Hepatocyte (in vitro differentiated cells): Measurements from ENCODE around the gene CD300H. TPM values are rescaled to one million over a fixed set of nuclear protein-coding genes. Genes with fewer than 3 reads are reported as not detected.

Source experiments
- DNase-seq: peaks from one replicate; pipeline ENCODE4 v3.0.0-alpha.2; 2016; ENCODE audit warnings: low spot score
- H2AFZ ChIP-seq: fragments of 200-600 bp; sonication (generic); 2 replicates; pipeline ENCODE4 v1.6.0; 2016; ENCODE audit warnings: antibody characterized with exemption, mild to moderate bottlenecking
- H3K27ac ChIP-seq: fragments of 200-600 bp; sonication (generic); 2 replicates; pipeline ENCODE4 v1.5.1; 2016; ENCODE audit warnings: mild to moderate bottlenecking
- H3K27me3 ChIP-seq: fragments of 200-600 bp; sonication (generic); 2 replicates; pipeline ENCODE4 v1.6.1; 2016
- H3K36me3 ChIP-seq: fragments of 200-600 bp; sonication (generic); replicated peaks from 2 replicates; pipeline ENCODE4 v1.5.1; 2016; ENCODE audit warnings: low read depth; ENCODE audit not compliant: insufficient read depth
- H3K4me1 ChIP-seq: fragments of 200-600 bp; sonication (generic); 2 replicates; pipeline ENCODE4 v1.5.1; 2016; ENCODE audit warnings: mild to moderate bottlenecking, moderate library complexity; ENCODE audit not compliant: insufficient read depth
- H3K4me2 ChIP-seq: fragments of 200-600 bp; sonication (generic); 2 replicates; pipeline ENCODE4 v1.6.0; 2016
- H3K4me3 ChIP-seq: fragments of 200-600 bp; sonication (generic); 2 replicates; pipeline ENCODE4 v1.5.1; 2016; ENCODE audit warnings: mild to moderate bottlenecking
- H3K79me2 ChIP-seq: fragments of 200-600 bp; sonication (generic); 2 replicates; pipeline ENCODE4 v1.6.0; 2017; ENCODE audit warnings: mild to moderate bottlenecking
- H3K9me2 ChIP-seq: fragments of 200-600 bp; sonication (generic); replicated peaks from 2 replicates; pipeline ENCODE4 v1.6.0; 2017; ENCODE audit warnings: mild to moderate bottlenecking; ENCODE audit not compliant: insufficient read depth
- H3K9me3 ChIP-seq: fragments of 200-600 bp; sonication (generic); 2 replicates; pipeline ENCODE4 v1.5.1; 2016; ENCODE audit warnings: low read depth, mild to moderate bottlenecking
- H4K20me1 ChIP-seq: fragments of 200-600 bp; sonication (generic); 2 replicates; pipeline ENCODE4 v1.6.0; 2016; ENCODE audit warnings: mild to moderate bottlenecking; ENCODE audit not compliant: insufficient read depth, poor library complexity, severe bottlenecking
- EZH2 ChIP-seq: fragments of 200-600 bp; sonication (generic); IDR thresholded peaks from 2 replicates; pipeline ENCODE4 v1.6.1; 2016; ENCODE audit warnings: antibody characterized with exemption, mild to moderate bottlenecking, borderline replicate concordance
- EZH2phosphoT487 ChIP-seq: fragments of 200-600 bp; sonication (generic); IDR thresholded peaks from one replicate; pipeline ENCODE4 v1.6.1; 2018; ENCODE audit warnings: antibody characterized with exemption, mild to moderate bottlenecking, low read depth, moderate library complexity; ENCODE audit not compliant: unreplicated experiment, severe bottlenecking
- WGBS: methylation state at CpG from one replicate; pipeline ENCODE4 v1.1.6; 2016; ENCODE audit warnings: low lambda C conversion rate; ENCODE audit errors: missing lambda C conversion rate; 5-methylcytosine and 5-hydroxymethylcytosine counted together
- polyA plus RNA-seq: library from polyadenylated mRNA; unstranded; fragments of >200 nt; fragmentation: Nextera tagmentation; extraction: Ambion mirVana; gene quantifications from 2 replicates; pipeline ENCODE4 v1.2.1, GENCODE V29; 2016
- total RNA-seq: library from RNA; depleted of rRNA; stranded (reverse); fragments of >200 nt; gene quantifications from 2 replicates; pipeline ENCODE4 v1.2.3, GENCODE V29; 2014
- TF ChIP-seq, protein P1 (sequence below): fragments of 200-600 bp; sonication (generic); IDR thresholded peaks from 2 replicates; pipeline ENCODE4 v1.5.1; 2016; ENCODE audit warnings: antibody characterized with exemption, mild to moderate bottlenecking; ENCODE audit not compliant: poor library complexity

Gene CD300H
- total and polyA plus RNA-seq, 2 experiments from 2014 or later = 0.67 TPM; not detected in 1

DNA sequence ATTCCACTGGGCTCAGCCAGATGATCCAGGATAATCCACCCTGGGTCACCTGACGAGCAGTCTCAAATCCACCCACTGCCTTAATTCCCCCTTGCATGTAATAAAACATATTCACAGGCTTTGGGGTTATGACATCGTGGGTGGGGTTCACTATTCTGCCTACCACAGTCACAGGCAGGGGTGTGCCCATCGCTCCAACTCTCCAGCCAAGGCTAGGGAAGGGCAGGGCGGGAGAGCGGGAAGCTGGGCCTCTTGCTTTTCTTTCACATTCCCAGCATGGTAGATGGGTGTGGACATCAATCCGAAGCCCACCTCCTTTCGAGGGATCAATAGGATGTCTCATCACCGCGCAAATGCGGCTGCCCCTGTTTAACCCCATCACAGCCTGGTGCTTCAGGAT is 37.5 kb upstream of the CD300H start:
- Histone ChIP-seq H3K4me2 (no peak overlapping the region), H3K9me3 (no peaks in the 10 kb centered on the region), H3K9me2 (no peaks in the 10 kb centered on the region), H4K20me1 (no peaks in the 10 kb centered on the region), H3K4me1 (peaks cover 3% of the 10 kb centered on the region), H3K4me3 (no peak overlapping the region), H2AFZ (no peak overlapping the region), H3K27me3 (peaks cover 6% of the 10 kb centered on the region), H3K79me2 (no peaks in the 10 kb centered on the region), H3K27ac (peak overlapping the region; percentile 74), H3K36me3 (no peaks in the 10 kb centered on the region)
- 83% methylated on average over 10 of the region's 10 CpGs for WGBS
- no peak for DNase-seq
- TF ChIP-seq, protein P1, sequence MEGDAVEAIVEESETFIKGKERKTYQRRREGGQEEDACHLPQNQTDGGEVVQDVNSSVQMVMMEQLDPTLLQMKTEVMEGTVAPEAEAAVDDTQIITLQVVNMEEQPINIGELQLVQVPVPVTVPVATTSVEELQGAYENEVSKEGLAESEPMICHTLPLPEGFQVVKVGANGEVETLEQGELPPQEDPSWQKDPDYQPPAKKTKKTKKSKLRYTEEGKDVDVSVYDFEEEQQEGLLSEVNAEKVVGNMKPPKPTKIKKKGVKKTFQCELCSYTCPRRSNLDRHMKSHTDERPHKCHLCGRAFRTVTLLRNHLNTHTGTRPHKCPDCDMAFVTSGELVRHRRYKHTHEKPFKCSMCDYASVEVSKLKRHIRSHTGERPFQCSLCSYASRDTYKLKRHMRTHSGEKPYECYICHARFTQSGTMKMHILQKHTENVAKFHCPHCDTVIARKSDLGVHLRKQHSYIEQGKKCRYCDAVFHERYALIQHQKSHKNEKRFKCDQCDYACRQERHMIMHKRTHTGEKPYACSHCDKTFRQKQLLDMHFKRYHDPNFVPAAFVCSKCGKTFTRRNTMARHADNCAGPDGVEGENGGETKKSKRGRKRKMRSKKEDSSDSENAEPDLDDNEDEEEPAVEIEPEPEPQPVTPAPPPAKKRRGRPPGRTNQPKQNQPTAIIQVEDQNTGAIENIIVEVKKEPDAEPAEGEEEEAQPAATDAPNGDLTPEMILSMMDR = no peak
- no peak for TF ChIP-seq EZH2phosphoT487
- TF ChIP-seq EZH2 = no peak

DNA sequence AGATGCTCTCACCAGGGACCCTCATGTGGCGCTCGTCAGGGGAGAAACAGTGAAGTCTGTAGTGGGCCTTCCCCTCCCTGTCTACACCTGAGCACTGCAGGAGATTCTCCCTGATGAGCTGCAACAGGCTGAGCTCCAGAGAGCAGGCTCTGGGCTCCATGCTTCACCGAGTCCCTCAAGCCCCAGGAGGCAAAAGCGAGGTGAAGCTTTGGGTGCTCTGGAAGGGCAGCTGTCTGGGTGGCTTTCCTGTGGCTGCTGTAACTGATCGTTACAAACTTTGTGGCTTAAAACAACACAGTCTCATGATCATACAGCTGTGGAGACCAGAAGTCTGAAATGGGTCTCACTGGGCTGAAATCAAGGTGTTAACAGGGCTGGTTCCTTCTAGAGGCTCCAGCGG is 36.9 kb upstream of the CD300H start:
- TF ChIP-seq, protein P1 = no peak
- TF ChIP-seq EZH2 (no peak), EZH2phosphoT487 (no peak)
- no peaks in the 10 kb centered on the region for H3K9me2 ChIP-seq
- H2AFZ ChIP-seq = no peak overlapping the region
- DNase-seq = no peak
- no peaks in the 10 kb centered on the region for H3K9me3 ChIP-seq
- 88% methylated on average over 6 of the region's 6 CpGs for WGBS
- no peak overlapping the region for H3K4me2 ChIP-seq
- no peaks in the 10 kb centered on the region for H4K20me1 ChIP-seq
- peaks cover 3% of the 10 kb centered on the region for H3K4me1 ChIP-seq
- no peaks in the 10 kb centered on the region for H3K79me2 ChIP-seq
- no peaks in the 10 kb centered on the region for H3K36me3 ChIP-seq
- H3K4me3 ChIP-seq = no peak overlapping the region
- H3K27me3 ChIP-seq = peaks cover under 1% of the 10 kb centered on the region
- no peak overlapping the region for H3K27ac ChIP-seq

DNA sequence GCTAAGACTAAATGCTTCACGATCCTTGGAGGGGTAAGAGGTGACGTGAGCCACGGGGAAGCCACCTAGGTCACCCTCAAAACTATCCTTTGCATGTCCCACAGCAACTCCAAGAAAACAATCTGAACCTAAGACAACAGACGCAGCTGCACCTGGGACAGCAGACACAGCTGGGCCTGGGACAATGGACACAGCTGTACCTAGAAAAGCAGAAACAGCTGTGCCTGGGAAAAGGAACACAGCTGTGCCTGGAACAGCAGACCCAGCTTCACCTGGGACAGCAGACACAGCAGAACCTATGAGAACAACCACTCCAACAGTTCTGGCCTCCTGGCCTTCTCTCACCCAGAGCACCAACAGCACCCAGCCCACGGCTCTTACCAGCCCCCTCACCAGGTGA is 36.4 kb upstream of the CD300H start:
- Histone ChIP-seq H3K4me1 (peaks cover 3% of the 10 kb centered on the region), H3K36me3 (no peaks in the 10 kb centered on the region), H3K9me3 (no peaks in the 10 kb centered on the region), H4K20me1 (no peaks in the 10 kb centered on the region), H3K9me2 (no peaks in the 10 kb centered on the region), H3K79me2 (no peaks in the 10 kb centered on the region), H3K4me3 (no peak overlapping the region), H2AFZ (no peak overlapping the region), H3K27ac (no peak overlapping the region), H3K4me2 (no peak overlapping the region), H3K27me3 (no peaks in the 10 kb centered on the region)
- TF ChIP-seq EZH2phosphoT487 = no peak
- WGBS = 85% methylated on average over 5 of the region's 5 CpGs
- DNase-seq = no peak

DNA sequence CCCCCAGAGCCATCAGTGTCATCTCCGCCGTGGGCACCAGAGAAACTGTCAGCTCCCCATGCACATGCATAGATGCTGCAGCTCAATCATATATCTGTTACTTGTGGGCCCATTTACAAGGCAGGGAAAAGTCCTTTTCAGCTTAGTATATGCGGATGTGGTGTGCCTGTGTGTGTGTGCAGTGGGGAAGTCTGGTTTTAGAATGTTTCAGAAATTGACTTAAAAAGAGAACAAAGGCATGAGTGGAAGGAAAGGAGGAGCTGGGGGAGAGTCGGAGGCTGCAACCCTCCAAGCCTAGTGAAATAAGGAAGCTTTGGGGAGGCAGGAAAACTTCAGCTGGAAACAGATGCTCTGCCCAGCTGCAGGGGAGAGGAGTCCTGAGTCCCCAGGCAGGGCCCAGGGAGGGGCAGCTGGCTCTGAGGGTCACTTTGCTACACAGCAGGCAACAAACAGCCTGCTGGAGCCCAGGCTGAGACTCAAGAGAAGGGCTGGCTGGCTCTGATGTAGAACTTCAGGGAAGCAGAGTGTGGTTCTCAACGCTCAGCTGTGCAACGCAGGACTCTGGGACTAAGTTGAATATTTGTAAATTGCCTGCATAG is 35.8 kb upstream of the CD300H start:
- TF ChIP-seq, protein P1 = no peak
- TF ChIP-seq EZH2 (no peak), EZH2phosphoT487 (no peak)
- H4K20me1 ChIP-seq = no peaks in the 10 kb centered on the region
- H3K36me3 ChIP-seq = no peaks in the 10 kb centered on the region
- no peak overlapping the region for H2AFZ ChIP-seq
- no peak overlapping the region for H3K27ac ChIP-seq
- no peak for DNase-seq
- H3K27me3 ChIP-seq = no peaks in the 10 kb centered on the region
- H3K4me1 ChIP-seq = peaks cover 3% of the 10 kb centered on the region
- WGBS = 86% methylated on average over 6 of the region's 6 CpGs
- no peaks in the 10 kb centered on the region for H3K9me3 ChIP-seq
- H3K4me2 ChIP-seq = no peak overlapping the region
- no peaks in the 10 kb centered on the region for H3K79me2 ChIP-seq
- no peak overlapping the region for H3K4me3 ChIP-seq
- H3K9me2 ChIP-seq = no peaks in the 10 kb centered on the region
